Left renal pelvis (tissue), 4 donors: ENCODE results near the gene PDCD6IP. TPM values are rescaled to one million over a fixed set of nuclear protein-coding genes. Genes with fewer than 3 reads are reported as not detected.
"Not testable (repeated sequence)": the region's sequence is repeated elsewhere in the genome, so short reads cannot be mapped to it uniquely, and the experiment has no call there.

Experiments
- DNase-seq, 4 donors: peaks; one replicate each; pipeline ENCODE4 v3.0.0-alpha.2; 2013; ENCODE audit warnings: low read depth in 4 of 4, low spot score in 3 of 4
- polyA plus RNA-seq, 4 donors: library from polyadenylated mRNA; unstranded; fragments of 120-200 nt; gene quantifications; one replicate each; pipeline ENCODE4 v1.2.1, GENCODE V29; 2013; ENCODE audit not compliant: insufficient read length in 4 of 4

Gene PDCD6IP
- 100 to 1,000 TPM; 155 to 171 (median 162) TPM for polyA plus RNA-seq

GRCh38 chr3:33798418-33799201 is at the start of gene PDCD6IP:
TSS of gene PDCD6IP (plus strand) at chr3:33798630. CDS start at chr3:33798729, 99 bp downstream.
- DNase-seq, result peak; percentile 80 to 88 (median 84)

DNA sequence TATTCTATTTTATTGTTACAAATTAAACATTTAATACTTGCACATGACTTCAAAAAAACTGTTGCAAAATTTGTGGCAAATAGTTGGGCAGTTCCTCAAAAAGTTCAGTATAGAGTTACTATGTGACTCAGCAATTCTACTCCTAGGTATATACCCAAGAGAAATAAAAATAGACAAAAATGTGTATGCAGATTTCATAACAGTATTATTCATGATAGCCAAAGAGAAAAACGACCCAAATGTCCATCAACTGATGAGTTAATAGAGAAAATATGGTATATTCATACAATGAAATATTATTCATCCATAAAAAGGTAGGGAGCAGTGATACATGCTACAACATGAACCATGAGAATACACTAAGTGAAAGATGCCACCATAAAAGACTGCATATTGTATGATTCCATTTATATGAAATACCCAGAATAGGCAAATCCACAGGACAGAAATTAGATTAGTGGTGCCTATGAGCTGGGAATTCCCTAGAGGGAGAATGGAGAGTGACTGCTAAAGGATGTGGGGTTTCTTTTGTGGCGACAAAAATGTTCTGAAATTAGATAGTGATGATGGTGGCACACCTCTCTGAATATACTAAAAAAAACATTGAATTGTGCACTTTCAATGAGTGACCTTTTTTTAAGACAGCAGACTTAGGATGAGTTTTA is 48.8 kb upstream of the PDCD6IP start:
- no peak for DNase-seq

GRCh38 chr3:33750211-33750548 is 48.2 kb upstream of the PDCD6IP start:
- no peak for DNase-seq

DNA sequence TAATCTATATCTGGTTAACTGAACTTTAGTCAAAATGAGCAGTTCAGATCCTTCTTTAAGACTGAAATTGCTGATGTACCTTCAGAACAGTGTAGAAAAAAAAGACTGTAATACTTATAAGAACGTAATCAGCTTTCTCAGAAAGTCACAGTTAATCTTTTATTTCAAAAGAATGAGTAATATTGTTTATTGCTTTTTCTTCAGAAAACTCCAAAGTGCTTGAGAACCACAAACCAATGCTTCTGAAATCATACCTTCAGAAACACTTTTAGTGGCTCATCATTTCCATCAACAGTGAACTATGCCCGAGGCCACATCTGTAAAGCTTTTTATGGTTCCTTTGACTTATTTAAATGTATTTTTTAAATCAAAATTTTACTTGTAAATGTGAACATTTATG is 47.1 kb upstream of the PDCD6IP start:
- DNase-seq, result no peak

GRCh38 chr3:33754391-33754790 is 44.0 kb upstream of the PDCD6IP start:
- DNase-seq, result not testable (repeated sequence)

DNA sequence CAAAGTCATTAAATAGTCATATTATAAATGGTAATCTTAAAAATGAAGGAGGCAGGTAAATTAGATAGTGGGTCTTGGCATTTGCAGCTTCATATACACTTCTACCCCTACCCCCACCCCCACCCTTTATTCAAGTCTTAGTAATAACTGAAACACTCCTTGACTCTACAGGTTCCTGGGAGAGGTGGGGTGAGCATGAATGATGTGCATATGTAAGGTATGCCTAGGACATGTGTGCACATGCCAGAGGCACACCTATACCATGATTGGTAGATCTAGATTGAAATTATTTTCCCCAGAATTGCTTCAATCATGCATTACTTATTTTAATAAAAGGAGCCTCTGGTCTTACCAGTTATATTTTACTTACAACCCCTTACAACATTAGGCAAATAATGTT is 40.1 kb upstream of the PDCD6IP start:
- DNase-seq, result no peak

GRCh38 chr3:33758864-33759263 is 39.6 kb upstream of the PDCD6IP start:
- no peak for DNase-seq

GRCh38 chr3:33768578-33769330 is 29.7 kb upstream of the PDCD6IP start:
- DNase-seq, result no peak

DNA sequence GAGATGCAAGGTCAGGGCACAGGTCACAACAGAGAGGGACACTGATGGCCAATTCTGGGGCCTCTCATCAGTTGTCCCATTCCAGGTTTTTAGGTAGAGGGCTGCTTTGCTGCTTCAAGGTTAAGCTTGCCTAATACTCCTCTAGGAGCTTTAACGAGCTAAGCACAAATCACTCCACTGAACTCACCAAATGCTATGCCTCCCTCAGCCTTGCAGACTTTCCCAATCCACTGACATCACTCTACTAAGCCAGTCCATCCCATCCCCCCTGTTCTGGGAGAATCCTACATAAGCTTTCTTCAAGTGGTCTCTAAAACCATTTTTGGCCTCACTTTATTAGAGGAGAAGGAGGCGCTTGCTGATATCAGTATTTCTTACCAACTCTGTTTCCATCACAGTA is 24.8 kb upstream of the PDCD6IP start:
- no peak for DNase-seq

DNA sequence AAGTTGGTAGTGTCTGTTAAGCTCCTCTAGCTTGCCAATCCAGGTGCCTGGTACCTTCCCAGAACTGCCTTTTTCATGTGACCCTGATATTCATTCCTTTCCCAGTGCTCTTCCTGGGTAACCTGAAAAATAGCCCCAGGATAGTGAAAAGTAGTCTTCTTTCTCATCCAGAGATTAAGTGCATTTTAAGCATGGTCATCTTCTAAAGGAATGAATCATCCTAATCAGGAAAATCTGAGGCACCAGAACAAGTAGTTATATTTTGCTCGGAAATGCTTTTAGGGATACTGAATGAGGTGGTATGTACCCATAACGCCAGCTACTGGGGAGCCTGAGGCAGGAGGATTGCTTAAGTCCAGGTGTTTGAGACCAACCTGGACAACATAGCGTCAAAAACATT is 23.1 kb upstream of the PDCD6IP start:
- DNase-seq, result no peak

- DNase-seq, result no peak
These were observed 20.4 kb upstream of the PDCD6IP start for GRCh38 chr3:33777996-33778395.

DNA sequence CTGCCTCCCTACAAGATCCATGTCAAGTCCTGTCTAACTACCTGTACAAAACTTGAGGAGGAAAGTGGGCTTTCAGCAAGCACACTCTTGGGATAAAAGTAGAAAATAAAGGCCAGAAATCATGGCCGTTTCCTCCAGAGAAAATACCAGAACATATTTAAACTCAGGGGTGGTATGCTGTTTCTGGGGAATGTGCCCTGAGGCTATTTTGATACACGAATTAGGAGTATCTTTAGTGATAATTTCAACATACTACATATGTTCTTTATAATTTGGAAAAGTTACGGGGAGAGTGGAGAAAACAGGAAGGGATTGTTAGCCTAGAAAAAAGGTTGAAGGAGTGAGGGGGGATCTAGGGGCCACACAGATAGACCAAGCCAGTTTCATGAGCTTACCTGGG is 18.7 kb upstream of the PDCD6IP start:
- no peak for DNase-seq

GRCh38 chr3:33781413-33781812 is 17.0 kb upstream of the PDCD6IP start:
- not testable (repeated sequence) for DNase-seq

DNA sequence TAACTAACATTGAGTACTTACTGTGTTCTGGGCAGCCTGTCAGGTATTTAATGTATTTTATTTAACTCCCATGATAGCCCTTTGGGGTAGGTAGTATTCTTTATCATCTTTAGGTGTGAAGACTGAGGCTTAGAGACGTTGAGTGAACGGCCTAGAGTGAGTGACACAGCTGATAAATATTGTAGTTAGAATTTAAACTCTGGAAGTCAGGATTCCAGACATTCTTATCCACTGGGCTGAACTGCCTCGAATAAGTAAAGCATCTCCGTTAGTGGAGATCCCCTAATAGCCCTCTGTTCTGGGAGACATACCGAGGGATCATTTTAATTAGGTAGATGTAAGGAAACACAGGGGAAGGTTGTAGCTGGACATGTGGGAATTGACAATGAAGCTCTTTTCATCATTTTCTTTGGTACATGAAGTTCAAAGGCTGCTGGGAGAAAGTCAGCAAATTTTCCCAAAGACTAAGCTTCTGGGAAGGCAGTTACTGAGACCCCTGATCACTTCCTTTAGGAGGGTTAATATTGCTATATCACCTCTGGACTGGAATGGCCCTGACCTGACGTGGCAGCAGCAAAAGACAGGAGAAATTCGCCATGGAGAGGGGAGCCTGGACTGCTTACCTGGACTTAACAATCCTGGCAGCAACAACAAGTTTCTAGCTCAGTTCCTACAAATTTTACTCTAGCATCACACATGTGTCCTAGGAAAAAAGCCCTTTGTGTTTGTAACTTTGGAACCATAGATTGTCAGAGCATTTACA is 11.7 kb upstream of the PDCD6IP start:
- no peak for DNase-seq

GRCh38 chr3:33787328-33788009 is 11.0 kb upstream of the PDCD6IP start:
- DNase-seq, result peak in 3 of 4 donors; percentile 14 to 44 (median 38)

DNA sequence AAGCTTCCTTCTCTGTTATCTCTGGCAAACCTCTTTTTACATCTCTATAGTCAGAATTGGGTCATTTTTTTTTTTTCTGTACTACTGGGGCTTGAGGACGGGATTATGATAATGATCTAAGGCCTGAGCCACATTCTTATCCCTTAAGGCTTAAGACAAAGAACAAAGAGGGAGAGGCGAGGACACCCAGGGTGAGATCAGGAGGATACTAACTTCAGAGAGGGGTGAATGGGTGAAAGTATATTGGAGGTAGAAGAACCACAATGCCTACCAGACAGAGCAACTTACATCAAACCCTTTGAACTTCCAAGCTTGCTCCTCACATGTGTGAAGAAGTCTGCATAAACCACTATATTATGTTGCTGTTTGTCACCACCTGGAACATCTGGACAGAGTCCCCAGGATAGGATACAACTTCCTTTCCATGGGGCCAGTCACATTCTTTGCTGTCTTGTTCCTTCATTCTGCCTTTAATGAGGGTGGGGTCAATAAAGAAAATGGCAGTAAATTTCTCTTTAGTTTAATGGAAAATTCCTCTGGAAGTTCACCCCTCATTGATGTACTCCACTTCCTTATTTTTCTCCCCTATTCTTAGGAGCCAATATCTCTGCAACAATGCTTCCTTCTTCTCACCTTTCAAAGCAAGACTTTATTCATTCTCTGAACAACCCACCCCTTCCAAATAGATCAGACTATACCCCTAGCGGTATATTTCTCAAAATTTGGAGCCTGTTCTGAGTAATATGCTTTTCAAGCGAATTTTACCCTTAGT is 9.1 kb upstream of the PDCD6IP start:
- no peak for DNase-seq

- DNase-seq, result no peak
These were observed 8.3 kb upstream of the PDCD6IP start for GRCh38 chr3:33790091-33790490.

DNA sequence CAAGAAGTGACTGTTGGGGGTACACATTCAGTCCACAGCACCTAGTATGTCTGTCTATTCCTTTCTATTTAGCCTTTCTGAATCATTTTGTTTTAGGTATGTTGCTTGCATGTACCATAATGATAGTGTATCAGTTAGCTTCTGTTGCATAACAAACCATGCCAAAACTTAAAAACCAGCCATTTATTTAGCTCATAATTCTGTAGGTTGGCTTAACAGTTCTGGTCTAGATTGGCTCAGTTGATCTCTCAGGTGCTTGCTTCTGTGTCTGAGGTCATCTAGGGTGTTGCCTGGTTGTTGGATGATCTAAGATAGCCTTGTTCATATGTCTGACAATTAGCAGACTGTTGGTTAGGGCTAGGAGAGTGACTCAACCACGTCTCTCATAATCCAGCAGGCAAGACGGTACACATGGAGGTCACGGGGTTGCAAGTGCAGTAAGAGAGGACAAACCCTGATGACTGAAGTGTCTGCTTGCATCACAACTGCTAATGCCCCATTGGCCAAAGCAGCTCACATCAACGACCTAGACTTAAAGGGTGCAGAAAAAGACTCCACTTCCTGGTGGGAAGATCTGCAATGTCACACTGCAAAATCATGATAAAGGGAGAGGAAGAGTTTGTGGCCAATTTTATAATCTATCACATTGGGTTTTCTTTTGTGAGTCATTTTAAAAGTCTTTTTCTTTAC is 6.8 kb upstream of the PDCD6IP start:
- no peak for DNase-seq
